Endothelial cell of umbilical vein (primary cell): Measurements from ENCODE around the gene GAS2L2. TPM values are rescaled to one million over a fixed set of nuclear protein-coding genes. Genes with fewer than 3 reads are reported as not detected.

ENCODE experiments used
- BruUV-seq: library from RNA; stranded (reverse); fragments of 400-500 nt; replicated peaks from 2 replicates; lab custom pipeline; 2021; lab: Mats Ljungman, UMichigan
- CTCF ChIA-PET: fragments of 300-600, 350-600 bp; sonication (Branson Sonifier 250); formaldehyde crosslinking; loops from one replicate; lab custom pipeline; 2021; ENCODE audit warnings: antibody characterized with exemption, inconsistent platforms; lab: Charles Lee
- POLR2A ChIA-PET: fragments of 300-600, 350-600 bp; sonication (Branson Sonifier 250); formaldehyde crosslinking; loops from one replicate; lab custom pipeline; 2021; ENCODE audit warnings: antibody characterized with exemption, inconsistent platforms; lab: Charles Lee
- DNase-seq: peaks from one replicate; pipeline ENCODE4 v3.0.0-alpha.2; 2011; ENCODE audit warnings: low read depth, low spot score
- FAIRE-seq: peaks from 2 replicates; lab custom pipeline; 2011; peaks lifted over from hg19 to GRCh38; lab: Jason Lieb, UNC
- H2AFZ ChIP-seq: 2 replicates; pipeline ENCODE4 v1.6.0; 2012; ENCODE audit warnings: low read depth, low read length, control low read depth, inconsistent platforms
- H3K27ac ChIP-seq: 2 replicates; pipeline ENCODE4 v1.5.1; 2011; ENCODE audit warnings: low read depth, mild to moderate bottlenecking, control low read depth, low read length, moderate library complexity; ENCODE audit not compliant: insufficient read depth
- H3K27me3 ChIP-seq, 2 experiments: 2 replicates each; pipeline versions ENCODE4 v1.6.0 to v1.6.1; 2011; ENCODE audit warnings: low read length in 2 of 2, mixed read lengths in 1 of 2; ENCODE audit not compliant: control insufficient read depth in 2 of 2, insufficient read depth in 2 of 2
- H3K36me3 ChIP-seq, 2 experiments: 2 replicates in 1 of 2; 3 replicates in 1 of 2; pipeline ENCODE4 v1.5.1; 2011; ENCODE audit warnings: low read length in 2 of 2, mild to moderate bottlenecking in 1 of 2, moderate library complexity in 1 of 2; ENCODE audit not compliant: control insufficient read depth in 2 of 2, insufficient read depth in 2 of 2; ENCODE audit errors: extremely low read depth in 1 of 2
- H3K4me1 ChIP-seq: 3 replicates; pipeline ENCODE4 v1.5.1; 2011; ENCODE audit warnings: mild to moderate bottlenecking, low read length; ENCODE audit not compliant: control insufficient read depth, insufficient read depth; ENCODE audit errors: extremely low read depth
- H3K4me2 ChIP-seq: 2 replicates; pipeline ENCODE4 v1.6.1; 2011; ENCODE audit warnings: low read length, control low read depth, mixed read lengths; ENCODE audit not compliant: insufficient read depth
- H3K4me3 ChIP-seq, 3 experiments: fragments of 200-600 bp in 1 of 3; sonication (generic), shearing (Covaris generic) in 1 of 3; replicated peaks in 1 of 3; 2 replicates each; pipeline ENCODE4 v1.5.1; 2011 to 2016; ENCODE audit warnings: control low read depth in 3 of 3, low read length in 3 of 3, mild to moderate bottlenecking in 2 of 3, inconsistent platforms in 1 of 3, low read depth in 1 of 3, moderate library complexity in 1 of 3; ENCODE audit not compliant: insufficient read depth in 1 of 3
- H3K79me2 ChIP-seq: 2 replicates; pipeline ENCODE4 v1.6.0; 2012; ENCODE audit warnings: low read length, inconsistent platforms; ENCODE audit not compliant: control insufficient read depth, insufficient read depth
- H3K9ac ChIP-seq: replicated peaks from 2 replicates; pipeline ENCODE3; 2011; ENCODE audit warnings: low read length, control low read depth; ENCODE audit not compliant: insufficient read depth; ENCODE audit errors: extremely low read depth
- H3K9me1 ChIP-seq: replicated peaks from 3 replicates; pipeline ENCODE4 v1.6.0; 2011; ENCODE audit warnings: mild to moderate bottlenecking, low read length; ENCODE audit not compliant: control insufficient read depth, insufficient read depth; ENCODE audit errors: extremely low read depth
- H3K9me3 ChIP-seq: replicated peaks from 2 replicates; pipeline ENCODE4 v1.5.1; 2012; ENCODE audit warnings: low read length, inconsistent platforms; ENCODE audit not compliant: control insufficient read depth, insufficient read depth
- H4K20me1 ChIP-seq: replicated peaks from 2 replicates; pipeline ENCODE3; 2011; ENCODE audit warnings: mild to moderate bottlenecking, low read length; ENCODE audit not compliant: control insufficient read depth, insufficient read depth; ENCODE audit errors: extremely low read depth
- CTCF ChIP-seq, 2 donors: IDR thresholded peaks; 1 replicate in 1 of 2; 2 replicates in 1 of 2; pipeline ENCODE4 v1.5.1; 2011; ENCODE audit warnings: low read length in 2 of 2, mild to moderate bottlenecking in 2 of 2, moderate library complexity in 2 of 2, control low read depth in 1 of 2, inconsistent platforms in 1 of 2, low read depth in 1 of 2; ENCODE audit not compliant: insufficient read depth in 1 of 2; ENCODE audit errors: extremely low read depth in 1 of 2
- EZH2 ChIP-seq: IDR thresholded peaks from 2 replicates; pipeline ENCODE4 v1.6.1; 2012; ENCODE audit warnings: borderline replicate concordance, low read depth, mild to moderate bottlenecking, moderate library complexity, low read length, inconsistent platforms; ENCODE audit not compliant: severe bottlenecking
- FOS ChIP-seq: IDR thresholded peaks from 2 replicates; pipeline ENCODE4 v1.6.1; 2011; ENCODE audit warnings: mild to moderate bottlenecking, low read length, moderate library complexity, borderline replicate concordance; ENCODE audit not compliant: insufficient read depth
- GATA2 ChIP-seq: IDR thresholded peaks from 2 replicates; pipeline ENCODE4 v1.7.0; 2011; ENCODE audit warnings: low read depth, mild to moderate bottlenecking, moderate library complexity, mixed read lengths, low read length; ENCODE audit not compliant: insufficient read length, insufficient read depth
- JUN ChIP-seq: IDR thresholded peaks from 2 replicates; pipeline ENCODE4 v1.6.1; 2011; ENCODE audit warnings: borderline replicate concordance, low read depth; ENCODE audit not compliant: insufficient read length, insufficient read depth
- MYC ChIP-seq: IDR thresholded peaks from one replicate; pipeline ENCODE4 v1.6.1; 2011; ENCODE audit warnings: mild to moderate bottlenecking, low read depth, low read length
- POLR2A ChIP-seq: IDR thresholded peaks from 2 replicates; pipeline ENCODE4 v1.6.1; 2012; ENCODE audit warnings: low read depth, mild to moderate bottlenecking, control low read depth, low read length
- POLR2AphosphoS5 ChIP-seq: IDR thresholded peaks from 2 replicates; pipeline ENCODE4 v1.6.1; 2012; ENCODE audit warnings: low read depth, mild to moderate bottlenecking, control low read depth, low read length, moderate library complexity; ENCODE audit not compliant: insufficient read depth
- dilution Hi-C: fragments of 300-500 bp; cut with MboI; formaldehyde crosslinking; loops from one replicate; pipeline ENCODE4 v1.15.0; 2019; ENCODE audit warnings: low sequenced_read_pairs; ENCODE audit not compliant: extremely low pct_ligation_motif_present
- intact Hi-C: fragments of 100-400 bp; cut with micrococcal nuclease; formaldehyde crosslinking; loops from one replicate; pipeline ENCODE4 v1.10.0; 2022
- polyA plus RNA-seq, 4 experiments: library from polyadenylated mRNA; depleted of rRNA in 3 of 4; stranded (reverse) in 3 of 4; unstranded in 1 of 4; fragments of >200 nt; gene quantifications; 2 replicates each; pipeline versions ENCODE4 v1.2.1 to v1.2.3, GENCODE V29; 2011 to 2012; ENCODE audit warnings: missing spikeins in 1 of 4
- total RNA-seq: library from RNA; stranded (reverse); gene quantifications from 2 replicates; pipeline ENCODE4 v1.2.3, GENCODE V29; 2021
- TF ChIP-seq, protein P1 (sequence below): IDR thresholded peaks from 2 replicates; pipeline ENCODE4 v1.6.1; 2011; ENCODE audit not compliant: insufficient read depth, insufficient read length

The GAS2L2 gene
- total and polyA plus RNA-seq, 2 donors (not counting 3 experiments of a cell fraction or from before 2014, with no cell fraction given), result not detected

DNA sequence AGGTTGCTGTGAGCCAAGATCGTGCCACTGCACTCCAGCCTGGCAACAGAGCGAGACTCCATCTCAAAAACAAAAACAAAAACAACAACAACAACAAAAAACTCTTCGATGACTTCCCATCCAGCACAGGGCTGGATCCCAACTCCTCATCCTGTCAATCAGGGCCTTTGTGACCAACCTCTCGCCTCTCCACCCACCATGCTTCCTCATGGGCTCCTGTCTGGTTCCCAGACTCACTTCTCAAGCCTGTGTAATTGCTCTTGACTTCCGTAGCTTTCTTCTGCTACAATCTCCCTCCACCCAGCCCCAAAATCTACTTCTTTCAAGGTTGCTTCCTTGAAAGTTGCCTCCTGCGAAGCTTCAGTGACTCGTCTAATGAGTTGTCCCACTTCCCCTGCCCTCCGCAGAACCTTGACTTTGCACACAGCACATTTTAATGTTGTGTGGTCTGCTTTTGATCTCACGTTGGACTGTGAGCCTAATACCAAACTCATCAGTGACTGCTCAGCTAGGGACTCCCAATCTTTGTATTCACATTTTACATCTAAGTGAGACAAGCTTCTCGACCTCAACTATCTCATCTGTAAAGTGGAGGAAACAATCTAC, 22.5 kb downstream of the GAS2L2 start:
- no peak overlapping the region for H3K27ac ChIP-seq
- H3K4me2 ChIP-seq, result no peak overlapping the region
- dilution Hi-C loops (loop anchor here (25.0 kb wide), 1 partner anchor 118 kb away; no protein-coding TSS in a partner anchor), intact Hi-C loops (no loop called here)
- no TSS peak for BruUV-seq
- TF ChIP-seq GATA2 (no peak), MYC (no peak), EZH2 (no peak), POLR2AphosphoS5 (no peak), CTCF (IDR thresholded peaks at IDR 0.05; ENCODE audit: extremely low read depth in 1 of 2, insufficient read depth in 1 of 2, low read depth in 1 of 2, low read length in 2 of 2) (no peak), POLR2A (no peak), JUN (no peak), FOS (no peak)
- TF ChIP-seq, protein P1, sequence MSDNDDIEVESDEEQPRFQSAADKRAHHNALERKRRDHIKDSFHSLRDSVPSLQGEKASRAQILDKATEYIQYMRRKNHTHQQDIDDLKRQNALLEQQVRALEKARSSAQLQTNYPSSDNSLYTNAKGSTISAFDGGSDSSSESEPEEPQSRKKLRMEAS, result no peak
- POLR2A ChIA-PET, result no interaction called here
- FAIRE-seq (no peak), DNase-seq (no peak)
- H3K36me3 ChIP-seq, result peaks cover 0 to 4% of the 10 kb centered on the region in 2 experiments
- H3K4me3 ChIP-seq, result no peak overlapping the region
- no peaks in the 10 kb centered on the region for H4K20me1 ChIP-seq
- H3K9me1 ChIP-seq, result no peaks in the 10 kb centered on the region
- peaks cover 4% of the 10 kb centered on the region for H3K4me1 ChIP-seq
- H3K27me3 ChIP-seq, result peaks cover 3 to 6% of the 10 kb centered on the region in 2 experiments
- no peaks in the 10 kb centered on the region for H3K9me3 ChIP-seq
- CTCF ChIA-PET, result interaction anchor here (1.1 to 2.1 kb wide), 3 partner anchors 9 to 17 kb away, joined by 3 to 16 read pairs (median 3); no protein-coding TSS in a partner anchor
- H3K9ac ChIP-seq, result no peak overlapping the region
- H3K79me2 ChIP-seq, result no peaks in the 10 kb centered on the region
- H2AFZ ChIP-seq, result no peak overlapping the region
